RPMI8226 (cell line): ENCODE results near the gene DDX47.
"Not testable (repeated sequence)": the region's sequence is repeated elsewhere in the genome, so short reads cannot be mapped to it uniquely, and the experiment has no call there.

Experiments used
- DNase-seq: peaks from one replicate; pipeline ENCODE4 v3.0.0-alpha.2; 2015

DDX47 gene

DNA sequence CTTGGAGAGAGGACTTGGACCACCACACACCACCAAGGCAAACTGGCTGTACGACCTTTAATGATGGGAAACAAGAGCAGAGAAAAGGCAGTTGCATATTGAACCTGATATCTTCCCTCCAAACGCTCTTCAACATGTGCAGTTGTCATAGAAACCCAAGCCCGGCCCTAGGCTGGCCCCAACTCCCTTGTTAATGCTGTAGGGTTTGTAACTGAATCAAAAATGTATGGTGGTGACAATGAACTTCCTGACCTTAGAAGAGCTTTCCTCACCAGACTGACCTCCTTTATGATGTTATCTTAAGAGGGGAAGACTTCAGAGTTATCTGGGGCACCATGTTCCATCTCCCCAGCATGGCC lies 15.4 kb upstream of the DDX47 start:
- DNase-seq: peak; percentile 65

DNA sequence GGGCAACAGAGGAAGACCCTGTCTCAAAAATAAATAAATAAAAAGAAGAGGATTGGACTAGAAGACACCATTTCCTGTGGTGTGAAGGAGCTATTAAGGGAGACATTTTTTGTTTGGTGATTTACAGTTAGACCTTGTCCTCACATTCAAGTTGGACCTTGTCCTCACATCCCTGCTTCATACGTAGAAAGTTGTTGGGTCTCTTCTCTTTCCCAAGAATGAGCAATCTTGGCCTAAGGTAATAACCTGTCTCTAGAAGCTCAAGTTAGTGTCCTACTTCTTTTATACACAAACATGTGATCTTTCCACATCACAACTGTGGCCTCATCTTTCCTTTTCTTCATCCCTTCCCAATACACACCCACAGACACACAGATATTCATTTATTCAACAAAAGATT lies 14.7 kb upstream of the DDX47 start:
- DNase-seq: no peak

GRCh38 chr12:12799163-12799920 lies 13.8 kb upstream of the DDX47 start:
- DNase-seq: no peak

DNA sequence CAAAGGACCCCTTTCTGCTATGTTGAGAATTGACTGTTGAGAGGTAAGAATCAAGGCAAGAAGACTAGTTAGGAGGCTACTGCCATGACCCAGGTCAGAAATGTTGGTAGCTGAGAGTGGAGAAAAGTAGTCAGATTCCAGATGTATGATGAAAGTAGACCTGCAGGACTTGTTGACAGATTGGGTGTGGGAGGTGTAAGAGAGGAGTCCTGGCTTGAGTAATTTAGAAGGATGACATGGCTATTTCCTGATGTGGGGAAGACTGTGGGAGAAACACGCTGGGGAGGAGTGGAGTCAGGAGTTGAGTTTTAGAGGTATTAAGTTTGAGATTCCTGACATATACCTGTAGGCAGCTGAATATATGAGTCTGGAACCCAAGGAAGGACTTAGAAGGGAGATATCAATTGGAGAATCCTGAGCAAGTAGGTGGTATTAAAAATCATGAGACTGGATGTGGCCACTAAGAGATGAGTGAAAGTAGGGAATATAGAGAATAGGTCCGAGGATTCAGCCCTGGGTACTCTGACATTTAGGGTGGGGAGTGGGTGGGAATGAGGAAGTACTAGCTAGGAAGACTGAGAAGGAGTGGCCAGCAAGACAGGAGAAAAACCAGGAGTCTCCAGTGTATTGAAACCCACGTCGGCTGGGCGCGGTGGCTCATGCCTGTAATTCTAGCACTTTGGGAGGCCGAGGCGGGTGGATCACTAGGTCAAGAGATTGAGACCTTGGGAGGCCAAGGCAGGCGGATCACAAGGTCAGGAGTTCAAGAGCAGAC lies 12.6 kb upstream of the DDX47 start:
- no peak for DNase-seq

DNA sequence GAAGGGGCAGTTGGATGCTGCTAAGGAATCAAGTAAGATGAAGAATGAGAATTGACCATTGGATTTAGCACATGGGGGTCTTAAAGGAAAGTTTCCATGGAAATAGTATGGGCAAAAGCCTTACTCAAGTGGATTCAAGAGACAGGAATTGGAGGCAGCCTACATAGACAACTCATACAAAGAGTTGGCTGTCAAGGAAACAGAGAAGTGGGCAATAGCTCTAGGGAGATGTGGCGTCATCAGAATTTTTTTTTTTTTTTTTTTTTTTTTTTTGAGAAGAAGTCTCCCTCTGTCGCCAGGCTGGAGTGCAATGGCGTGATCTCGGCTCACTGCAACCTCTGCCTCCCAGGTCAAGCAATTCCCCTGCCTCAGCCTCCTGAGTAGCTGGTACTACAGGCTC lies 11.5 kb upstream of the DDX47 start:
- DNase-seq: not testable (repeated sequence)

DNA sequence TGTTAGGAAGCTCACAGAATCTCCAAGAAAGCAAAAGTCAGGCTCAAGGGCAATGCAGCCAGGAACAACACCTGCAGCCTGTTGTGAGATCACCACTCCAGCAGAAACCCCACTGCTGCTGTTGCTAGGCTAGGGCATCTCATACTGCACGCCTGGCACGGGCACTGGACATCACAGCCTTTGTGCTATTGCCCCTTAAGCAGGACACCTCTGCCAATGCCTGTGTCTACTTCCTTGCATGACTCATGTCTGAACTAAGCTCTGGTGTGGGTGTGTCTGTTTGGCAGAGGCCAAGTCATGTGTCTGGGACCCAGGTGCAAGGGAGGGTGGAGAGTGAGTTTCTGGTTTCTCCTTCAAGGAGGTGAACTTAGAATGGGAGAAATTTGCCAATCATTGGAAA lies 10.0 kb upstream of the DDX47 start:
- peak; percentile 90 for DNase-seq

GRCh38 chr12:12804011-12804410 lies 9.1 kb upstream of the DDX47 start:
- DNase-seq: no peak

- no peak for DNase-seq
These were observed 8.7 kb upstream of the DDX47 start for GRCh38 chr12:12804432-12804886.

GRCh38 chr12:12806784-12807516 lies 6.2 kb upstream of the DDX47 start:
- no peak for DNase-seq

GRCh38 chr12:12807517-12807903 lies 5.6 kb upstream of the DDX47 start:
- DNase-seq: not testable (repeated sequence)

- no peak for DNase-seq
These were observed 5.0 kb upstream of the DDX47 start for GRCh38 chr12:12807970-12808702.

DNA sequence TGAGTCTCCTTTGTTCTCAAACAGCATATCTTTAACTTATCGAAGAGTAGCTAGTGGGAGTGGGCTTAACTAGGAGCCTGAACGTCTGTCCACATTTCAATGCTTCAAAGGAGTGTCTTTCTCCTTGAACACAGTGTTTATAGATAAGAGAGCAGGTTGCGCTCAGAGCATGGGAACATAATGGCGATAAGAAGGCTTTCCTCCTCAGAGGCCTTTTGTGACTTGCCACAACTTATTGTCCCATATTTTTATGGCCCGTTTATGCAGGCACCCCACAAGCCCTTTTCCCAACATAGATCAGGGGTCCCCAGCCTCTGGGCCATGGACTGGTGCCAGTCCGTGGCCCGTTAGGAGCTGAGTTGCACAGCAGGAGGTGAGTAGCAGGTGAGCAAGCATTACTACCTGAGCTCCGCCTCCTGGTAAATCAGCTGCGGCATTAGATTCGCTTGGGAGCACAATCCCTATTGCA lies 2.6 kb upstream of the DDX47 start:
- DNase-seq: no peak

GRCh38 chr12:12811343-12811742 lies 1.8 kb upstream of the DDX47 start:
- DNase-seq: no peak

DNA sequence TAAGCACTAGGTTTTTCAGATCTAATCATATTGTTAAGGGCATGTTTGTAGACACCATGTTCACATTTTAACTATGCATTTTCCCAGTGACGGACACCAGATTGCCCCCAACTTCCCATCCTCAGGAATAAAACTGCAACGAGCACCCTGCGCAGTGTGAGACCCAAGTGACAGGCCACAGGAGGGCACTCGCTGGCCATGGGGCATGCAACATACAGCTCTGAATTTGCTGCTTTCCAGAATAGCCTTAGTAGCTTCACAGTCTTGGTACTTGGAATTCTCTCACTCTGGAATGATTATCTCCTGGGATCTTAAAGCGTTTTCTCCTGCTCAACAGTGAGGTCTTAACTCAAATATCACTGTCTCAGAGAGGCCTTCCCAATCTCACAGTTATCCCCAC lies 972 bp upstream of the DDX47 start:
- DNase-seq: no peak

DNA sequence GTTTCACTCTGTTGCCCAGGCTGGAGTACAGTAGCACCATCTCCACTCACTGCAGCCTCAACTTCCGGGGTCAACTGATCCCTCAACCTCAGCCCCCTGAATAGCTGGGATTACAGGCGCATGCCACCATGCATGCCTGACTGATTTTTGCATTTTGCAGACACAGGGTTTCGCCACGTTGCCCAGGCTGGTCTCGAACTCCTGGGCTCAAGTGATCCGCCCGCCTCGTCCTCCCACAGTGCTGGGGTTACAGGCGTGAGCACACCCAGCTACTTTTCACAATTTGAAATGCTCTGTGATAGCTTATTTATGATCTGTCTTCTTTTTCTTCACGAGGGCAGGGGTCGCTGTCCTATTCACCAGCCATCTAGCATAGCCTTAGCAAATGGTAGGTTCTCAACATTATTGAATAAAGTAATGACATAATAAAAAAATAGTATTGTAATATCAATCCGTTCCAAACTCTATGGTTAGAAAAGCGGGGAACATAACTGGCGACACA lies 477 bp upstream of the DDX47 start:
- peak; percentile 6 for DNase-seq

DNA sequence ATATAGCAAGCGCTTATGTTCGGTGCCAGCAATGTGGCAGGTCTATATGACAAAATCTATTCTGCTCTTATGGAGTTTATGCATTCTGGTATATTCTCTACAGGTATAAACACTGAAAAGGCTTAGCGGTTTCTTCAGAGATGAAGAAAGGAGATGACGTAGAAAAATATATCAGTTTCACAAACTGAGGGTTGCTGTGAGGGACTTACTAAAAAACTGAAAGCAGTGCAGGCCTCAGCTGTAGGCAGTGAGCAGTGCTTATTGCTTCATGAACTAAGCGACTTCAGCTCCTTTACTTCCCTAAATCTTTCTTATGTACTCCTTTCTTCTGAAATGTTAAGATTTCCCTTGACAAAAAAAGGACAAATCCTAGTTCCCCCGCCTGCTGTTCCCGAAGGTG lies 4.5 kb downstream of the DDX47 start:
- no peak for DNase-seq

DNA sequence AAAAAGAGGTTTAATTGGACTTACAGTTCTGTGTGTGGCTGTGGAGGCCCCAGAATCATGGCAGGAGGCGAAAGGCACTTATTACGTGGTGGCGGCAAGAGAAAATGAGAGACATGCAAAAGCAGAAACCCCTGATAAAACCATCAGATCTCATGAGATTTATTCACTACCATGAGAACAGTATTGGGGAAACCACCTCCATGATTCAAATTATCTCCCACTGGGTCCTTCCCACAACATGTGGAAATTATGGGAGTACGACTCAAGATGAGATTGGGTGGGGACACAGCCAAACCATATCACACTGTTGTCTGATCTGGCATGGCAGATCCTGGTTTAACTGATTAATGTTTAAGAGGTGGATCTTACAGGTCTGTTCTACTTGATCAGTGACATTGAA lies 5.6 kb downstream of the DDX47 start:
- DNase-seq: no peak

DNA sequence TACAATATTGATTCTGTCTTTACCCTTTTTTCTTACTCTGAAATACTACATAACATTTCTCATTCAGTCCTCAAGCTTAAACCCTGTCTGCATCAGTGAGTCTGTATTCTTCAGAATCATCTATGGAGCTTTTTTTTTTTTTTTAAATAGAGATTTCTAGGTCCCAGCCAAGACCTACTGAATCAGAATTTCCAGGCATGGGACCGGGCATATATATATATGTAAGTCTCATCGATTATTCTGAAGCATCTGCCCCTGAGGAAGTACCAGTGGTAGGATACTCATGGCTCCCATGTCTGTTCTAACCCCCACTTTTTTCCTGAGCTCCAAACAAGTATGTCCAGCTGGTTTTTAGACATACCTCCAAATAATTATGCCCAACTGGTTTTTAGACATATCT lies 6.1 kb downstream of the DDX47 start:
- no peak for DNase-seq

- DNase-seq: no peak
These were observed 6.7 kb downstream of the DDX47 start for GRCh38 chr12:12819752-12820311.

DNA sequence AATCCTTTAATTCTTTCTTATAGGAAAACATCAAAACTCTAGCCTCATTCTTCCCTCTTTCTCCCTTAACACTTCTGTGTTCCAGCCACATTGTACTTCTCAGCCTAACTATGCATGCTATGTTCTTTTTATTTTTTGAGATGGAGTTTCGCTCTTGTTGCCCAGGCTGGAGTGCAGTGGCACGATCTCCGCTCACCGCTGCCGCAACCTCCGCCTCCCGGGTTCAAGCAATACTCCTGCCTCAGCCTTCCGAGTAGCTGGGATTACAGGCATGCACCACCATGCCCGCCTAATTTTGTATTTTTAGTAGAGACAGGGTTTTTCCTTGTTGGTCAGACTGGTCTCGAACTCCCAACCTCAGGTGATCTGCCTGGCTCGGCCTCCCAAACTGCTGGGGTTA lies 7.2 kb downstream of the DDX47 start:
- DNase-seq: not testable (repeated sequence)

DNA sequence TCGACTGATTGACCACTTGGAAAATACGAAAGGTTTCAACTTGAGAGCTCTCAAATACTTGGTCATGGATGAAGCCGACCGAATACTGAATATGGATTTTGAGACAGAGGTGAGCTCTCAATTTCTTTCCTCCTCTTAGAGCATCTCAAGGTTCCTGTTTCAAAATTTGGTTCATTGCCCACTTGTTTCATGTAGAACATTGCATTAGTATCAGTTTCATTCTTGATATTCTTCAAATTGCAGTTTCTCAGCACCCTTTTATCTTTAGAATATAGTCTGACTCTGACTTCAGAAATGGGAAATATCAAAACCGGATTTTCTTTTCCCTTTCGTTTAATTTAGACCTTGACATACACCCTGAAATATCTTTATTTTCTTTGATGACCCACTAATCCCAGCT lies 8.8 kb downstream of the DDX47 start:
- no peak for DNase-seq

DNA sequence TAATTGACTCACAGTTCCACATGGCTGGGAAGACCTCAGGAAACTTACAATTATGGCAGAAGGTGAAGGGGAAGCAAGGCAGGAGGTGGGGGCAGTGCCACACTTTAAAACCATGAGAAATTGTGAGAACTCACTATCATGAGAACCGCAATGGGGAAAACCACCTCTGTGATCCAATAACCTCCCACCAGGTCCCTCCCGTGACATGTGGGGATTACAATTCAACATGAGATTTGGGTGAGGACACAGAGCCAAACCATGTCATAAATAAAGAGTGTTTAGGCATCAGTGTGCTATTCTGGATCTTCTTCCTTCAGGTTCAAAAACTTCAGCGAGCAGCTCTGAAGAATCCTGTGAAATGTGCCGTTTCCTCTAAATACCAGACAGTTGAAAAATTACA lies 9.7 kb downstream of the DDX47 start:
- DNase-seq: no peak
